DMS79 treated with DMSO at 0.1 percent for 48 hours (cell line): Measurements from ENCODE around the gene SGCA.

Source experiments
- DNase-seq: peaks from one replicate; lab custom pipeline; 2025; lab: John Stamatoyannopoulos, UW

Gene SGCA

DNA sequence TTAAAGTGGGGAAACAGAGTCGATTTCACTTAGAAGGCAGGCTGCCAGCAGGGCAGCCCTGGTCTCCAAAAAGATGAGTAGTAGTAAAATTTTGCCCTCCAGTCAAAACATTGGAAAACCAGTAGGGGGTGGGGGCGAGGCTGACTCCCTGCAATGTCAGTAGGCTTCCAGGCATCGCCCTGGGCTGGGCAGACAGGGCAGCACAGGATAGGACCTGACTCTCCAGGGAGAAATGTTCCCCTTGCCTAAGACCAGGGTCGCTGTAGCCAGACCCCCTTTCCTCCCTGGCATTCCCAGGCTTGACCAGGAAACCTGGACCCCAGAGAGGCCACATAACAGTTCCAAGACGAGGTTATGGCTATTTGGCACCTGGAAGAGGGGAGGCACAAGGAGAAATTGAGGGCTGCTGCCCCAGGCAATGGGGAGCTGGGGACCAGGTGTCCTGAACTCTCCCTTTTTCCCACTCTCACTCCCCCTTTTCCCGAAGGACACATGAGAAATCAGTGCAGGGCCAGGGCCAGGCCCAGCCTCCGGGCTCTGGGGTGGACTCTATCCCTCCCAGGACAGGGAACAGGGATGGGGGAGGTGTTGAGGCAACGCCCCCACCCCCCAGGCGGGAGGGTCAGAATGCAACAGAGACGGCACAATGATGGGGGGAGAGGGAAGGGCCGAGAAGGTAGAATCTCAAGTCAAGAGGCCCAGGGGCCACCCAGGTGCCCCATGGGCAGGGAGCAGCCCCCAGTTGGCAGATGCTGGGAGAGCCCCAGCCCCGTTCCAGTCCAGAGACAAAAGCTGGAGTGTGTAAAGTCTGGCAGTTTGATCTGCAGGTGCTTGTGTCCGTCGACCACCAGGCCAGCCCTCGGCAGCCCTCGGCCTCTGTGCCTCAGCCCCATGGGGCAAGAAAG lies 31.3 kb upstream of the SGCA start:
- DNase-seq = no peak

DNA sequence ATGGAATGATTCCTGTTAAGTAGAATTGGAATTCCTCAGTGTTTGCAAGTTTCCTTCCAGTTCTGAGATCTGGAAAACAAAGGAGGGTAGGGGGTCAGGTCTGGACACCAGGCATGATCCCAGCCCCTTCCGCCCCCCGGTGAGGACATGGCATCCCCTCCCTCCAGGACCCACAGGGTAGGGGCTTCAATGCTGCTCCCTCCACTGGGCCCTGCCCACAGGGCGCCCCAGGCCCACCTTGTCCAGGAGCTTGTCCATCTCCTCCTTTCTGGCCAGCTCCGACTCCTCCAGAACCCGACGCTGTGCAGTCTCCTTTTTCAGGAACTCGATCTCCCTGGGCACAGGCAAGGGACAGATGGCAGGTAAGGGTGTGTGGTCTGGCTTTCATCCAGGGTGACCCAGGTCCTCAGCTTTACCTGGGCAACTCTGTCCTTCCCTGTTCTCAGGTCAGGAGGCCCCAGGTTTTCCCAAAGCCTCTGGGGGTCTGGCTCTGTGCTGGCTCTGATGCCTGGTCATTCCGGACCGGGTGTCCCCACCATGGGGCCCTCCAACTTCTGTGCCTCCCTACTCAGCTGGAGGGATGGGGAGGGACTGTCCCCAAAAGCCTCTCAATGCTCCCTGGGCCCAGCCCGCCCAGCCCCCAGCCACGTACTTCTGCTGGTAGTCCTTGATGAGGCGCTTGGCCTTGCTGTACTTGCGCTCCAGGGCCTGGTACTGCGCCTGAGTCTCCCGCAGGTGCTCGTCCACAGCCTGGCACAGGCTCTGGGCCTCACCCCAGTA lies 30.3 kb upstream of the SGCA start:
- no peak for DNase-seq

DNA sequence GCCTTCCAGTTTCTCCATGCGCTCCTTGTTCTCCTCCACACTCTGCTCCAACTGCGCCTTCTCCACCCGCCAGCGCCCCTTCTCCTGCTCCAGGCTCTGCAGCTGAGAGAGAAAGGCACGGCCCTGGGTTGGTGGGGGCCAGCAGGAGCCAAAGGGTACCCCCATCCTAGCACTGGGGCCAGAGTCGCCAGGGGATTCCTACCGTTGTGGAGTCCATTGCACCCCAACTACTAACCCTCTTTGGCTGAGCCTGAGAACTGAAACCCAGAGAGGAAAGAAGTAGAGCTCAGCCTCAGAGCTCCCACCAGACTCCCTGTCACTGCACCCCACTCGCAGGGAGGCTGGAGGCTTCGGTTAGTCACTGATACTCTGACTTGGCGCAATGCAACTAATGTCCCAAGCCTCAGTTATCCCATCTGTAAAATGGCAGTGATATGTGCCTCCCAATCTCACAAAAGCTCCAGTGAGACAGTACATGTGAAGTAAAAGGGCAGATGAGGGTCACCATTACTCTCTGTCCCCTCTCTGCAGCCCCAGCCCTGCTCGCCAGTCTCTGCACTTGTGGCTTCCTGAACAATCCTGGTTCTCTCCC lies 29.6 kb upstream of the SGCA start:
- DNase-seq = no peak

DNA sequence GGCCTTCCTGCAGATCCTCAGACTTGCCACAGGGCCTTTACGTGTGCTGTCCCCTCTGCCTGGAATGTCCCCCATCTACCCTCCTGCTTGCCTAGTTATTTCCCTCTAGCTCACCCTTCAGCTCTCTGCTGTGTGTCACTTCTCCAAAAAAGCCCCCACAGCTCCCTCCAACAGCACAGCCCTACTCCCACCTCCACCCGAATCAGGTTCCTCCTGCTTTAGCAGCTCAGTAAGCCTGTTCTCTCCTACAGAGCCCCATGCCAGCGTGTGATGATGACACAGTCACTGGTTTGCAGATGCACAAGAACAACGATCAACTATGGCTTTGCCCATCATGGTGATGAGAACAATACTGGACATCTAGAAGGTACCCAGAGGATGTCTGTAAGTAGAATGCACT lies 28.8 kb upstream of the SGCA start:
- no peak for DNase-seq

GRCh38 chr17:50139185-50139783 lies 26.5 kb upstream of the SGCA start:
- no peak for DNase-seq

DNA sequence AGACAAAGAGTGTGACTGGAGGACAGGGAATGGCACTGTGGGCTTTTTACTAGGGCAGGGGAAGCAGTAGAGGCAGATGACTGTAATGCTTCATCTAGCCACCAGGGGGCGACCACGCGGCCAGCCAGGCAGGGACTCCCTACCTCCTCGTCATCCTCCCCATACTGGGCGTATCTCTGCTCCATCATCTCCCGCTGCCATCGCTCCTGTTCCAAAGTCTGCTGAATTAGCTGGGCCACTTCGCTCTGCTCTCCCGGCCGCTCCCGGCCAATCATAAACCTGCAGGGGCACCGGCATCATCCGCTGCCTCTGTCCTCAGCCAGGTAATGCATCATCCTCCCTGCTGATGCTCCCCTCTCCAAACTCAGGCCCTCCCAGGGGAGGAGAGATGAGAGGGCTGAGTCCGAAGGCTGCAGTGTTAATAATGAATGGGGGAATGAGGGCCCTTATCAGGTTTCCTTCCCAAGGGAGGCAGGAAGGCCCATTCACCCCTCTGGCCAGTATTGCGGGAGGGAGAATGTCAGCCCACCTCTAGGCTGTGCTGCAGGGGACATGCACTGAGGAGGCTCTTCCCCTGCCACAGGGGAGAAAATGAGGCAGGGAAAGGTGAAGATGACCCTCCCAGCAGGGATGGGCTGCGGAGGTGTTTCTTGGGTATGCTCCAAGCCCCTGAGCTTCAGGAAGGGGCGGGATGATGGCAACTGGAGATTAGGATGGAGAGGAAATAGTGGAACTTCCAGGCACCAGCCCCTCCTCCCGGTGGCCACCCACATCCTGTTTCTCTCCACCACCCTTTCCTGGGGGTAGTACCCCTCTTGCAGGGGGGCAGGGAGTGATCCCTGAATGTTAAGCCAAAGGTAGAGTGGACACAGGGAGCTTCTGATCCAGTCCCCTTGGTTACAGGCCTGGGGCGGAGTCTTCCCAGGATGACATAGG lies 25.6 kb upstream of the SGCA start:
- DNase-seq = peak; percentile 14

DNA sequence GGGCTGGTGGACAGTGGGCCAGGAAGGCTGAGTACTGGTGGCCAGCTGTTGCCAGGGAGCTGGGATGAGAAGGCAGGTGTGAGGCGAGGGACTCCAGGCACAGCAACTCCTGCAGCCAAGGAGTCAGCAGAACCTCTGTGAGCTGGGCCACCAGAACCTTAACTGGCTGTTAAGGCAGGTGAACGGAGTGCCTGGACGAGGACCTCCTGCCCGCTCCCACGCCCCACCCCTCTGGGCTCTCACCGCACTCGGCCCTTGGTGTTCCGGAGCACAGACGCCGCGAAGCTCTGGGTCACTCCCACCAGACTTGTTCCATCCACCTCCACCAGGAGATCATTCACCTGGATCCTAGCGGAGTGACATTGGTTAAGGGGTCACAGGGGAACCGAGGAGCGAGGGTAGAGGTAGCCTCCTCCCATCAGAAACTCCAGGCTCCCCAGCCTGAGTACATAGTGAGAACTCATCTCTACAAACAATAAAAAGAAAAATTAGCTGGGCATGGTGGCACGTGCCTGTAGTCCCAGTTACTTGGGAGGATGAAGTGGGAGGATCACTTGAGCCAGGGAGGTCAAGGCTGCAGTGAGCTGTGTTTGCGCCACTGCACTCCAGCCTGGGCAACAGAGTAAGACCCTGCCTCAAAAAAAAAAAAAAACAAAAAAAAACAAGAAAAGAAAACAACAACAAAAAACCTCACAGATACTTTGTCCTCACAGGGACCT lies 24.6 kb upstream of the SGCA start:
- DNase-seq = no peak

GRCh38 chr17:50141745-50142110 lies 24.1 kb upstream of the SGCA start:
- DNase-seq = no peak

DNA sequence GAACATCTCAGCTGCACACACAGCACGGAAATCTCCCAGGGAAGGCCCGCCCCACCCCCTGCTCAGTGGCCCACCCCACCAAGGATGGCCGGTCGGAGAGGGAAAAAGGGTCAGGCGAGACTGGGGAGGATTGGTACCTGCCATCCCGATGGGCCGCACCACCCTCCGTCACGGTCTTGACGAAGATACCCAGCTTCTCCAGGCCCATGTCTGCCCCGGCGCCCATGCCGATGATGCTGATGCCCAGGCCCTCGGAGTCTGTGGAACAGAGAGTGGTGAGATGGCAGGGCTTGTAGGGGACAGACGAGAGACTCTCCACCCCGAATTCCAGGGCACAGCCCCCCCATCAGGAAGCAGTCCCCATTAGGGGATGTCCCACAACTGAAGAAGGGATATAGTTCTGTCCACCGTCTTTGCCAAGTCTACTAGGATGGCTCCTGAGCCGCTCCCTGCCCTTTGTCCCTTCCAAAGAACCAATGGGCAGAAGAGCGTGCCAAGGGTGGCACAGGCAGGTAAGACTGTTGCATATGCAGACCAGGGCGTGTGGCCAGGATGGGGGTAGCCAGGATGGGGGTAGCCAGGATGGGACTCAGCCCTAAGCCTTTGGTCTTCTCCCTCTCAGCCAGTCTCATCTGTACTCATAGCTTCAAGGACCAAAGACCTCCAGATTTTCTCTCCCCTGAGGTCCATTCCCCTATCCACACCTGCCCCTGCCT lies 22.2 kb upstream of the SGCA start:
- DNase-seq = no peak

GRCh38 chr17:50144355-50144754 lies 21.4 kb upstream of the SGCA start:
- no peak for DNase-seq

- no peak for DNase-seq
Observed at GRCh38 chr17:50144845-50145531, 20.8 kb upstream of the SGCA start.

DNA sequence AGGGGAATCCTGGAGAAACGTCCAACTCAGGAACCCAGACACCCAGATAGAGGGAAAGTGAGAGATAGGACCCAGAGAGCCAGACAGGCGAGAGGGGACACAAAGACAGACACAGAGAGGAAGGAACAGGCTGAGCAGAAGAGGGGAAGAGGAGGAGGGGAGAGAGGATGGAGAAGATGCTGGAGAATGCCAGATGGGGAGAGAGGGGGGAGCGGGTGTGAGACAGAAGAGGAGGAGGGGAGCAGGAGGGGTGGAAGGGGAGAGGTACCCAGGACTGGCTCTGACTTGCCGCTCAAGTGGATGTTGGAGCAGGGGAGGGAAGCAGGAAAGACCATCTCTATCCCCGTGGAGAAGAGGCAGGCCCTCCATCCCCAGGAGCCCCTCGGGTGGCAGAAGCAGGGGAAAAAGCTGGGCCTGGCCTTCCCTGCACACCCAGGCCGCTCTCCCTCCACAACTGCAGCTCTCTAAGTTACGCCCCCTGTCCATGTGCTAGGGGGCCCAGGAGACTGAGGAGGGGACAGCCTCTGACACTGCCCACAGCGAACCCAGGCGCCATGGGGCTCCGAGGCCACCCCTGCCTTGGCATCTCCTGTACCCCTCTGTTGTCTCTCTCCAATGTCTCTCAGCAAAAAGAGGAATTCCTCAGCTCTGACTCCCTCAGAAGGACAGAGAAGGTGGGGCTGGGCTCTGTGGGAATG lies 20.1 kb upstream of the SGCA start:
- DNase-seq = no peak

GRCh38 chr17:50146230-50146926 lies 19.4 kb upstream of the SGCA start:
- DNase-seq = no peak

- no peak for DNase-seq
Observed at GRCh38 chr17:50146927-50147665, 18.7 kb upstream of the SGCA start.

- no peak for DNase-seq
Observed at GRCh38 chr17:50147841-50148225, 18.0 kb upstream of the SGCA start.

- peak; percentile 6 for DNase-seq
Observed at GRCh38 chr17:50148226-50149090, 17.3 kb upstream of the SGCA start.

DNA sequence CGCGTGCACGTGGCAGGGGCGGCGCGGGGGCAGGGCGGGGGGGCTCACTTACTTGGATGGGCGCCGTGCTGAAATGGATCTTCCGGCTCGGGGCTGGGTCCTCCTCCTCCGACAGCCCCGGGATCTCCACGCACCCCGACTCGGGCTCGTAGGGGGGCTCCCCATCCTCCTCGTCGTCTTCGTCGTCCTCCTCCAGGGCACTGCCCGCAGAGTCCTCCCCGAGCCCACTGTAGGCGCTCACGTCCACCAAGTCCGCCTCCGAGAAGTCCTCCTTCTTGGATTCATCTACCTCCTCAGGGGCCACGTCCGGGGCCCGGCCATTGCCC lies 16.8 kb upstream of the SGCA start:
- no peak for DNase-seq
